Gastrocnemius medialis (tissue), 4 donors: ENCODE results near the gene CDH3. TPM values are rescaled to one million over a fixed set of nuclear protein-coding genes. Genes with fewer than 3 reads are reported as not detected.

Experiments used
- ATAC-seq, 2 donors: fragments of 150-250 bp; one replicate each; pipeline ENCODE4 v1.9.1; 2016
- DNase-seq, 2 donors: peaks; one replicate each; pipeline ENCODE4 v3.0.0-alpha.2; 2019
- H3K27ac ChIP-seq, 4 donors: fragments of 200-600 bp; sonication (generic); 1 replicate in 1 of 4; 2 replicates in 3 of 4; pipeline ENCODE4 v1.5.1; 2016 to 2018; ENCODE audit warnings: mild to moderate bottlenecking in 2 of 4, moderate library complexity in 1 of 4
- H3K27me3 ChIP-seq, 3 donors: fragments of 200-600 bp; sonication (generic) in 2 of 3; 1 replicate in 1 of 3; 2 replicates in 2 of 3; pipeline versions ENCODE4 v1.5.1 to v1.6.0; 2016 to 2019; ENCODE audit warnings: mild to moderate bottlenecking in 1 of 3, moderate library complexity in 1 of 3
- H3K36me3 ChIP-seq, 2 donors: fragments of 200-600 bp; sonication (generic) in 1 of 2; one replicate each; pipeline ENCODE4 v1.5.1; 2017 to 2018
- H3K4me1 ChIP-seq, 2 donors: fragments of 200-600 bp; sonication (generic) in 1 of 2; one replicate each; pipeline ENCODE4 v1.5.1; 2016 to 2017; ENCODE audit warnings: mild to moderate bottlenecking in 2 of 2
- H3K4me3 ChIP-seq, 4 donors: fragments of 200-600 bp; sonication (generic) in 3 of 4; 1 replicate in 1 of 4; 2 replicates in 3 of 4; pipeline ENCODE4 v1.5.1; 2016 to 2019; ENCODE audit warnings: mild to moderate bottlenecking in 2 of 4
- H3K9me3 ChIP-seq, 3 donors: fragments of 200-600 bp; sonication (generic) in 2 of 3; 1 replicate in 1 of 3; 2 replicates in 2 of 3; pipeline ENCODE4 v1.5.1; 2016 to 2019
- POLR2A ChIP-seq, 2 donors: fragments of 450-650 bp; IDR thresholded peaks; one replicate each; pipeline ENCODE4 v1.6.1; 2017; ENCODE audit warnings: antibody characterized with exemption in 2 of 2, mild to moderate bottlenecking in 2 of 2, moderate library complexity in 2 of 2
- in situ Hi-C, 4 donors: fragments of 200-750 bp; cut with MboI; loops; one replicate each; pipeline versions ENCODE4 v1.15.0 to v1.8.0; 2017; ENCODE audit warnings: low sequenced_read_pairs in 4 of 4
- intact Hi-C: fragments of 100-400 bp; cut with DNase I; formaldehyde crosslinking; loops from one replicate; pipeline ENCODE4 v1.15.1; 2023; ENCODE audit warnings: low total_unique reads
- total RNA-seq, 4 donors: library from RNA; depleted of rRNA; stranded (reverse); fragments of >200 nt; gene quantifications; one replicate each; pipeline versions ENCODE4 v1.1.0 to v1.2.3, GENCODE V29; 2016
- TF ChIP-seq, protein P1 (sequence below), 5 experiments: fragments of 450-650 bp in 3 of 5; fragments of 200-600 bp in 2 of 5; sonication (generic) in 2 of 5; IDR thresholded peaks in 4 of 5; conservative IDR thresholded peaks in 1 of 5; 1 replicate in 4 of 5; 2 replicates in 1 of 5; pipeline ENCODE4 v1.5.1; 2016 to 2019; ENCODE audit warnings: antibody characterized with exemption in 5 of 5, mild to moderate bottlenecking in 3 of 5, moderate library complexity in 3 of 5

Gene CDH3
- total RNA-seq, 4 donors from 2014 or later, result not detected

DNA sequence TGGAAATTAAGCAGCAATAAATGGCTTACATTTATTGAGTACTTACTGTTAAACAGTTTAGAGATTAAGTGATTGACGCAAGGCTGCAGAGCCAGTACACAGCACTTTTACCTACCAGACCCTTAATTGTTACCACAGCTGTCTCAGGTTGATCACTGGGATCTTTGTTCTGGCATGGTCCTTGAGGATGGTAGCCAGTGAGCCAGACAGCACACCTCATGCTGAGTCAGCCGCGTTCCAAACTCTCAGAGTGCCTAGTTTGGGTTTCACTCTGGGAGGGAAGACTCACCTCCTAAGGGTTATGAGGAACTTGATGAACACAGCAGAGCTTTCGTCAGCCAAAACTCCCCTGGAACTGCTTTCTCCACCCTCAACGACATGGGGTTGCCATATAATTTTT lies 20.4 kb downstream of the CDH3 start:
- Histone ChIP-seq H3K4me1 (no peaks in the 10 kb centered on the region), H3K27ac (no peak overlapping the region), H3K27me3 (no peaks in the 10 kb centered on the region), H3K36me3 (no peaks in the 10 kb centered on the region), H3K4me3 (no peak overlapping the region), H3K9me3 (no peaks in the 10 kb centered on the region)
- TF ChIP-seq, protein P1, sequence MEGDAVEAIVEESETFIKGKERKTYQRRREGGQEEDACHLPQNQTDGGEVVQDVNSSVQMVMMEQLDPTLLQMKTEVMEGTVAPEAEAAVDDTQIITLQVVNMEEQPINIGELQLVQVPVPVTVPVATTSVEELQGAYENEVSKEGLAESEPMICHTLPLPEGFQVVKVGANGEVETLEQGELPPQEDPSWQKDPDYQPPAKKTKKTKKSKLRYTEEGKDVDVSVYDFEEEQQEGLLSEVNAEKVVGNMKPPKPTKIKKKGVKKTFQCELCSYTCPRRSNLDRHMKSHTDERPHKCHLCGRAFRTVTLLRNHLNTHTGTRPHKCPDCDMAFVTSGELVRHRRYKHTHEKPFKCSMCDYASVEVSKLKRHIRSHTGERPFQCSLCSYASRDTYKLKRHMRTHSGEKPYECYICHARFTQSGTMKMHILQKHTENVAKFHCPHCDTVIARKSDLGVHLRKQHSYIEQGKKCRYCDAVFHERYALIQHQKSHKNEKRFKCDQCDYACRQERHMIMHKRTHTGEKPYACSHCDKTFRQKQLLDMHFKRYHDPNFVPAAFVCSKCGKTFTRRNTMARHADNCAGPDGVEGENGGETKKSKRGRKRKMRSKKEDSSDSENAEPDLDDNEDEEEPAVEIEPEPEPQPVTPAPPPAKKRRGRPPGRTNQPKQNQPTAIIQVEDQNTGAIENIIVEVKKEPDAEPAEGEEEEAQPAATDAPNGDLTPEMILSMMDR (IDR thresholded peaks at IDR 0.05 in 4 of 5, conservative IDR thresholded peaks at IDR 0.05 in 1 of 5), result no peak
- no peak for TF ChIP-seq POLR2A (IDR thresholded peaks at IDR 0.05)
- in situ Hi-C loops (no loop called here), intact Hi-C loops (no loop called here)
- DNase-seq, result no peak
- ATAC-seq, result no peak

DNA sequence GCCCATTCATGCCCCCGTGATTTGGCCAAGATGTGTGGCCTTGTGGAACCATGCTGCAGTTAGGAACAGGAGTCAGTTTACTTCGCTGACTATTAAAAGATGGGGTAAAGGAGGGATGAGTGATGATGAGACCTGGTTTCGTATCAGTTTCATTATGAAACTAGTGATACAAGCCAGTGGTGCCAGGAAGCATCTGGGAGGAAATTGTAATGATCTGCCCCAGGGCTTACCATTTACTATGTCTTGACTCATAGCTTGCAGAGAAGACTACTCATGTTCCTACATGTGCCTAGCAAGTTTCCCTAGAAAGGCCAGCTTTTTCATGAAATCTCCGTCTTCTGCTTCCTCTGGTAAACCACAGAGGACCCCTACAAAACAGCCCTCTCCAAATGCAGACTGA lies 23.2 kb downstream of the CDH3 start:
- intact Hi-C loops, result no loop called here
- ATAC-seq (no peak), DNase-seq (no peak)
- Histone ChIP-seq H3K27ac (no peak overlapping the region), H3K4me3 (no peak overlapping the region), H3K4me1 (no peaks in the 10 kb centered on the region), H3K9me3 (no peaks in the 10 kb centered on the region), H3K27me3 (no peaks in the 10 kb centered on the region), H3K36me3 (no peaks in the 10 kb centered on the region)
- no peak for TF ChIP-seq POLR2A (IDR thresholded peaks at IDR 0.05)
- TF ChIP-seq, protein P1 (IDR thresholded peaks at IDR 0.05 in 4 of 5, conservative IDR thresholded peaks at IDR 0.05 in 1 of 5), result no peak
- in situ Hi-C loops, result no loop called here

DNA sequence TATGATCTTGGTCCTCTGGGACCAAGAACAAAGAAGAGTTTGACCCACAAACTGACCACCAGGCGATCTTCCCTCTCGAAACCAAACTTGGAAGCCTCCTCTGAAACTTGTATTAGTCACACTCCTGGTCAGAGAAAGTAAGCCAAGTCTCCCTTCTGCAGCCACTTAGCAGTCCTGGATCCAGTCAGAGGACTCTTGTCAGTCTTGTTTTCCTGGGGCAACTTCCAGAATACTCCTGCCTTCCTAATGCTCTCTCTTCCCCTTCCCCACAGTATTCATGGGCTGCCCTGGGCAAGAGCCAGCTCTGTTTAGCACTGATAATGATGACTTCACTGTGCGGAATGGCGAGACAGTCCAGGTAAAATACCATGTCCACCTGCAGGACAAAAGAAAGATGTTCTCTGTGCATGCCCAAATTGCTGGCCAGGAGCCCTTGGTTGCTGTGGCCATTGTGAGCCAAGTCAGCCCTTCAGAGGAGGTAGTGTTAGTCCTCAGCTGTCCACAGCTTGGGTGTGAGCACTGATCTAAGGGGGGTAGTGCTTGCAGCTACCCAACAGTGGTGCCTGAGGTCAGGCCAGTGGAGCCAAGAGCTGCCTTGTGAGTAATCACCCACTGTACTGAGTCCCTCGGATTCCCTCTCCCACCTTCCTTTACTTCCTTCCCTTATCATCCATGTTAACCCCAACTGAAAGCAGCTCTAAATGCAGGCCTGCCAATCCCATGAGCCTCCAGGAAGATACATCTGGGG lies 31.2 kb downstream of the CDH3 start:
- Histone ChIP-seq H3K9me3 (no peaks in the 10 kb centered on the region), H3K27me3 (no peaks in the 10 kb centered on the region), H3K36me3 (no peaks in the 10 kb centered on the region), H3K27ac (no peak overlapping the region), H3K4me3 (no peak overlapping the region), H3K4me1 (no peaks in the 10 kb centered on the region)
- DNase-seq (no peak), ATAC-seq (no peak)
- intact Hi-C loops, result no loop called here
- in situ Hi-C loops, result no loop called here
- no peak for TF ChIP-seq POLR2A (IDR thresholded peaks at IDR 0.05)
- TF ChIP-seq, protein P1 (IDR thresholded peaks at IDR 0.05 in 4 of 5, conservative IDR thresholded peaks at IDR 0.05 in 1 of 5), result no peak

DNA sequence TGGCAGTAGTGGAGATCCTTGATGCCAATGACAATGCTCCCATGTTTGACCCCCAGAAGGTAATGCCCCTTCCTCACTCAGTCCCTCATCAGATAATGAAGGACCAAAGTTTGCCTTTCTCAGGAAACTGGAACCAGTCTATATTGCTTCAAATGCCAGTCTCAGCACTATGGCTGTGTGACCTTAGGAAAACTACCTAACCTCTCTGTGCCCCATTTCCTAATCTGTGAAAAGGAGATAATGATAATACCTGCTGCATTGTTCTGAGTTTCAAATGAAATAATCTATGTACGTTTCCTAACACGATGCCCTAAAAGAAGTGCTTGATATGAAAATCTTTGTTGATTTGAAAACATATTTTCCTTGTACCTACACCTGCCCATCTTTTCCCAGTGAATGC lies 35.9 kb downstream of the CDH3 start:
- H3K27me3 ChIP-seq, result no peaks in the 10 kb centered on the region
- in situ Hi-C loops, result no loop called here
- TF ChIP-seq, protein P1 (IDR thresholded peaks at IDR 0.05 in 4 of 5, conservative IDR thresholded peaks at IDR 0.05 in 1 of 5), result no peak
- TF ChIP-seq POLR2A (IDR thresholded peaks at IDR 0.05), result no peak

More for the DNA sequence above, 35.9 kb downstream of the CDH3 start:
- H3K4me3 ChIP-seq, result no peak overlapping the region
- DNase-seq (no peak), ATAC-seq (no peak)
- H3K27ac ChIP-seq, result no peak overlapping the region
- intact Hi-C loops, result no loop called here
- H3K36me3 ChIP-seq, result no peaks in the 10 kb centered on the region
- H3K4me1 ChIP-seq, result no peaks in the 10 kb centered on the region
- H3K9me3 ChIP-seq, result no peaks in the 10 kb centered on the region
